K562 (cell line): ENCODE data around the gene KLF1. TPM values are rescaled to one million over a fixed set of nuclear protein-coding genes. Genes with fewer than 3 reads are reported as not detected.

Experiments
- ERF ChIP-seq: fragments of 450-650 bp; formaldehyde crosslinking; IDR thresholded peaks from 2 replicates; pipeline ENCODE4 v1.4.0; 2020; ENCODE audit warnings: mild to moderate bottlenecking, mixed read lengths
- FOXM1 ChIP-seq, 2 experiments: fragments of 450-650 bp in 1 of 2; sonication (generic) in 1 of 2; formaldehyde crosslinking in 1 of 2; IDR thresholded peaks; 2 replicates each; pipeline versions ENCODE4 v1.6.1 to v1.9.0; 2017 to 2022; ENCODE audit warnings: low read depth in 2 of 2, mild to moderate bottlenecking in 2 of 2, missing genetic modification reagents in 1 of 2, moderate library complexity in 1 of 2
- KAT7 ChIP-seq: sonication (generic); formaldehyde crosslinking; IDR thresholded peaks from 2 replicates; pipeline ENCODE4 v1.8.0; 2022; ENCODE audit warnings: missing genetic modification reagents, mild to moderate bottlenecking, borderline replicate concordance
- MYC ChIP-seq, 2 experiments: fragments of 250-450 bp in 1 of 2; sonication (Bioruptor Pico) in 1 of 2; IDR thresholded peaks; 2 replicates each; pipeline versions ENCODE4 v1.5.1 to v1.6.1; 2012 to 2021; ENCODE audit warnings: low read depth in 2 of 2, borderline replicate concordance in 1 of 2, improper control_type of control experiment in 1 of 2, low read length in 1 of 2, mild to moderate bottlenecking in 1 of 2, moderate library complexity in 1 of 2
- MYNN ChIP-seq, 2 experiments: sonication (generic); formaldehyde crosslinking in 1 of 2; IDR thresholded peaks; 2 replicates each; pipeline versions ENCODE4 v1.5.0 to v1.6.1; 2016 to 2020; ENCODE audit warnings: antibody characterized with exemption in 1 of 2, missing genetic modification reagents in 1 of 2
- RBM25 ChIP-seq: fragments of 200-400 bp; formaldehyde crosslinking; IDR thresholded peaks from 2 replicates; pipeline ENCODE4 v1.6.1; 2018; ENCODE audit warnings: low read length, low read depth, moderate library complexity; ENCODE audit not compliant: severe bottlenecking
- SAFB ChIP-seq: fragments of 200-400 bp; formaldehyde crosslinking; IDR thresholded peaks from 2 replicates; pipeline ENCODE4 v1.6.1; 2017; ENCODE audit warnings: low read depth, low read length, borderline replicate concordance
- SRF ChIP-seq, 2 experiments: fragments of 250-450, 450-650 bp in 1 of 2; sonication (Bioruptor Pico) in 1 of 2; sonication (generic) in 1 of 2; formaldehyde crosslinking; IDR thresholded peaks; 2 replicates each; pipeline versions ENCODE4 v1.5.0 to v1.5.1; 2020 to 2022; ENCODE audit warnings: mild to moderate bottlenecking in 1 of 2, missing genetic modification reagents in 1 of 2
- polyA plus RNA-seq, 8 experiments: library from polyadenylated mRNA; depleted of rRNA in 4 of 8; stranded (reverse) in 5 of 8; unstranded in 3 of 8; fragments of >200 nt; fragmentation: Nextera tagmentation in 2 of 8; fragmentation: Illumina TruSeq in 1 of 8; extraction: Ambion mirVana in 2 of 8; extraction: Trizol in 1 of 8; gene quantifications; 2 replicates each; pipeline versions ENCODE4 v1.2.1 to v1.2.3, GENCODE V29; 2011 to 2014; ENCODE audit warnings: inconsistent platforms in 1 of 8, missing spikeins in 1 of 8
- total RNA-seq, 7 experiments: library from RNA; depleted of rRNA in 6 of 7; stranded (reverse); fragments of >200 nt in 6 of 7; fragmentation: Illumina TruSeq in 2 of 7; extraction: Trizol in 2 of 7; gene quantifications; 2 replicates each; pipeline versions ENCODE4 v1.2.1 to v1.2.3, GENCODE V29; 2011 to 2021; ENCODE audit warnings: low replicate concordance in 1 of 7
- TF ChIP-seq, protein P1 (sequence below): fragments of 200-800 bp; sonication (Bioruptor generic); IDR thresholded peaks from 2 replicates; pipeline ENCODE4 v1.6.1; 2017; ENCODE audit warnings: missing genetic modification characterization, missing compliant biosample characterization
- TF ChIP-seq, protein P2 (sequence below): fragments of 450-650 bp; IDR thresholded peaks from 2 replicates; pipeline ENCODE4 v1.6.1; 2018; ENCODE audit not compliant: partially characterized antibody

The KLF1 gene
- total and polyA plus RNA-seq, 9 of the 15 experiments (the other 6 are each of a cell fraction or from before 2014, with no cell fraction given) = 8.4 to 163 (median 47.3) TPM

DNA sequence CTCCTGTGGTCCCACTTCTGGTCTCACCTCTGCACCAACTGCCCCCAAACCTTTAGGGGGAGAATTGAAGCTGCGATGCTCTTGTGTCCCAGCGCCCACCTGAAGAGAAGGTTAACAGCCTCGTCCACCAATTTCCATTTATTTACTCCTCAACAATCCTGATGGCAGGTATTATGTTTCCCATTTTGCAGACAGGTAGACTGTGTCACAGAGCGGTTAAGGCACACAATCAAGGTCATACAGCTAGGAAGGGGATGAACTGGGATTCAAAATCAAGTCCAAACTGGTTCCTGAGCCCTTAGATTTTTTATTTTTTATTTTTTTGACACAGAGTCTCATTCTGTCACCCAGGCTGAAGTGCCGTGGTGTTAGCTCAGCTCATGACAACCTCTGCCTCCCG is 11.9 kb downstream of the KLF1 start (continued):
- no peak for TF ChIP-seq SRF (CRISPR knock-in tag; IDR thresholded peaks at IDR 0.05)
- no peak for TF ChIP-seq MYNN (IDR thresholded peaks at IDR 0.05)
- TF ChIP-seq MYNN (CRISPR knock-in tag; IDR thresholded peaks at IDR 0.05) = no peak
- no peak for TF ChIP-seq SAFB
- TF ChIP-seq, protein P1, sequence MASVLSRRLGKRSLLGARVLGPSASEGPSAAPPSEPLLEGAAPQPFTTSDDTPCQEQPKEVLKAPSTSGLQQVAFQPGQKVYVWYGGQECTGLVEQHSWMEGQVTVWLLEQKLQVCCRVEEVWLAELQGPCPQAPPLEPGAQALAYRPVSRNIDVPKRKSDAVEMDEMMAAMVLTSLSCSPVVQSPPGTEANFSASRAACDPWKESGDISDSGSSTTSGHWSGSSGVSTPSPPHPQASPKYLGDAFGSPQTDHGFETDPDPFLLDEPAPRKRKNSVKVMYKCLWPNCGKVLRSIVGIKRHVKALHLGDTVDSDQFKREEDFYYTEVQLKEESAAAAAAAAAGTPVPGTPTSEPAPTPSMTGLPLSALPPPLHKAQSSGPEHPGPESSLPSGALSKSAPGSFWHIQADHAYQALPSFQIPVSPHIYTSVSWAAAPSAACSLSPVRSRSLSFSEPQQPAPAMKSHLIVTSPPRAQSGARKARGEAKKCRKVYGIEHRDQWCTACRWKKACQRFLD (CRISPR knock-in tag) = no peak
- TF ChIP-seq FOXM1 (IDR thresholded peaks at IDR 0.05; ENCODE audit: low read depth) = no peak
- TF ChIP-seq FOXM1 (CRISPR knock-in tag; IDR thresholded peaks at IDR 0.05; ENCODE audit: low read depth) = no peak
- TF ChIP-seq, protein P2, sequence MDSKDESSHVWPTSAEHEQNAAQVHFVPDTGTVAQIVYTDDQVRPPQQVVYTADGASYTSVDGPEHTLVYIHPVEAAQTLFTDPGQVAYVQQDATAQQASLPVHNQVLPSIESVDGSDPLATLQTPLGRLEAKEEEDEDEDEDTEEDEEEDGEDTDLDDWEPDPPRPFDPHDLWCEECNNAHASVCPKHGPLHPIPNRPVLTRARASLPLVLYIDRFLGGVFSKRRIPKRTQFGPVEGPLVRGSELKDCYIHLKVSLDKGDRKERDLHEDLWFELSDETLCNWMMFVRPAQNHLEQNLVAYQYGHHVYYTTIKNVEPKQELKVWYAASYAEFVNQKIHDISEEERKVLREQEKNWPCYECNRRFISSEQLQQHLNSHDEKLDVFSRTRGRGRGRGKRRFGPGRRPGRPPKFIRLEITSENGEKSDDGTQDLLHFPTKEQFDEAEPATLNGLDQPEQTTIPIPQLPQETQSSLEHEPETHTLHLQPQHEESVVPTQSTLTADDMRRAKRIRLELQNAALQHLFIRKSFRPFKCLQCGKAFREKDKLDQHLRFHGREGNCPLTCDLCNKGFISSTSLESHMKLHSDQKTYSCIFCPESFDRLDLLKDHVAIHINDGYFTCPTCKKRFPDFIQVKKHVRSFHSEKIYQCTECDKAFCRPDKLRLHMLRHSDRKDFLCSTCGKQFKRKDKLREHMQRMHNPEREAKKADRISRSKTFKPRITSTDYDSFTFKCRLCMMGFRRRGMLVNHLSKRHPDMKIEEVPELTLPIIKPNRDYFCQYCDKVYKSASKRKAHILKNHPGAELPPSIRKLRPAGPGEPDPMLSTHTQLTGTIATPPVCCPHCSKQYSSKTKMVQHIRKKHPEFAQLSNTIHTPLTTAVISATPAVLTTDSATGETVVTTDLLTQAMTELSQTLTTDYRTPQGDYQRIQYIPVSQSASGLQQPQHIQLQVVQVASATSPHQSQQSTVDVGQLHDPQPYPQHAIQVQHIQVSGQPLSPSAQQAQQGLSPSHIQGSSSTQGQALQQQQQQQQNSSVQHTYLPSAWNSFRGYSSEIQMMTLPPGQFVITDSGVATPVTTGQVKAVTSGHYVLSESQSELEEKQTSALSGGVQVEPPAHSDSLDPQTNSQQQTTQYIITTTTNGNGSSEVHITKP = no peak
- TF ChIP-seq KAT7 (CRISPR knock-in tag) = no peak
- no peak for TF ChIP-seq MYC (IDR thresholded peaks at IDR 0.05; ENCODE audit: low read depth, low read length)
- TF ChIP-seq MYC (CRISPR knock-in tag; IDR thresholded peaks at IDR 0.05; ENCODE audit: borderline replicate concordance, low read depth) = no peak
- no peak for TF ChIP-seq ERF (CRISPR knock-in tag)
- TF ChIP-seq RBM25 = peak; percentile 63
